AG10803 (cell line): ENCODE data around the gene PIK3CD.
"Not testable (repeated sequence)": the region's sequence is repeated elsewhere in the genome, so short reads cannot be mapped to it uniquely, and the experiment has no call there.

Experiments
- DNase-seq: peaks from one replicate; pipeline ENCODE4 v3.0.0; 2010; ENCODE audit warnings: low read depth
- H3K4me3 ChIP-seq: 2 replicates; pipeline ENCODE4 v1.5.1; 2011; ENCODE audit warnings: mild to moderate bottlenecking, low read length, control low read depth
- CTCF ChIP-seq: conservative IDR thresholded peaks from 2 replicates; pipeline ENCODE4 v1.5.1; 2011; ENCODE audit warnings: mild to moderate bottlenecking, low read length, control low read depth, inconsistent platforms

The PIK3CD gene

GRCh38 chr1:9624081-9624480, 27.4 kb upstream of the PIK3CD start:
- DNase-seq: no peak
- H3K4me3 ChIP-seq: no peak overlapping the region
- TF ChIP-seq CTCF: no peak

- H3K4me3 ChIP-seq, DNase-seq: not testable (repeated sequence)
Observed at GRCh38 chr1:9625030-9625429, 26.5 kb upstream of the PIK3CD start.

- no peak overlapping the region for H3K4me3 ChIP-seq
- TF ChIP-seq CTCF: no peak
- no peak for DNase-seq
Observed at GRCh38 chr1:9626201-9626608, 25.3 kb upstream of the PIK3CD start.

GRCh38 chr1:9628541-9629444, 22.7 kb upstream of the PIK3CD start:
- no peak for DNase-seq
- no peak overlapping the region for H3K4me3 ChIP-seq
- no peak for TF ChIP-seq CTCF

GRCh38 chr1:9629445-9630201, 21.9 kb upstream of the PIK3CD start:
- no peak for TF ChIP-seq CTCF
- no peak overlapping the region for H3K4me3 ChIP-seq
- no peak for DNase-seq

- no peak for TF ChIP-seq CTCF
- no peak overlapping the region for H3K4me3 ChIP-seq
- no peak for DNase-seq
Observed at GRCh38 chr1:9630331-9631111, 21.0 kb upstream of the PIK3CD start.

- H3K4me3 ChIP-seq: no peak overlapping the region
- TF ChIP-seq CTCF: no peak
- no peak for DNase-seq
Observed at GRCh38 chr1:9631613-9632012, 19.9 kb upstream of the PIK3CD start.
